ENCODE data around the gene BTG3.

BTG3 gene

DNA sequence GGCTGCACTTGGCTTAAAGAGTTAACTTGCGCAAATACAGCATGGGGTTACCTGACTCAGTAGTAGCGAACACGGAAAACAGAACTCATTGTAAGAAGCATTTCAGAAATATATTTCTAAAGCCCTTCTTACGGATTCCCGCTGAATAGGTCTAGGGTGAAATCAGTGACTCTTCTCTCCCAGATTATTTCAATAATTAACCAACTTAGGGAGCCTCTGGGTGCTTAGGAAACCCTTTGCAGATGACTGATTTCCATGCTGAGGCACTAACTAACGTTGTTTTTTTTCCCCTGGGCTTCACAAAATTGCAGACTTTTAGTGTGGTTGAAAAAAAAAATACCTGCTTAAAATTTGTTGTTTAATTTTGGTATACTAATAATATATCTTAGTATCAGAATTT is 40.3 kb downstream of the BTG3 start:
- in situ Hi-C loops (cut with HindIII; ENCODE audit: low sequenced_read_pairs), result loop anchor here (25.0 kb wide), 1 partner anchor 185 kb away; no protein-coding TSS in a partner anchor
- DNase-seq (ENCODE audit: low read depth), result no peak
- no peak for TF ChIP-seq CTCF (IDR thresholded peaks at IDR 0.05; ENCODE audit: low read depth, low read length, missing control alignments)
- H3K4me3 ChIP-seq (ENCODE audit: low read depth, low read length), result no peak overlapping the region

GRCh38 chr21:17570786-17571185 is 41.9 kb downstream of the BTG3 start:
- H3K4me3 ChIP-seq (ENCODE audit: low read depth, low read length), result no peak overlapping the region
- TF ChIP-seq CTCF (IDR thresholded peaks at IDR 0.05; ENCODE audit: low read depth, low read length, missing control alignments), result no peak
- in situ Hi-C loops (cut with HindIII; ENCODE audit: low sequenced_read_pairs), result loop anchor here (25.0 kb wide), 1 partner anchor 183 kb away; no protein-coding TSS in a partner anchor
- DNase-seq (ENCODE audit: low read depth), result no peak

DNA sequence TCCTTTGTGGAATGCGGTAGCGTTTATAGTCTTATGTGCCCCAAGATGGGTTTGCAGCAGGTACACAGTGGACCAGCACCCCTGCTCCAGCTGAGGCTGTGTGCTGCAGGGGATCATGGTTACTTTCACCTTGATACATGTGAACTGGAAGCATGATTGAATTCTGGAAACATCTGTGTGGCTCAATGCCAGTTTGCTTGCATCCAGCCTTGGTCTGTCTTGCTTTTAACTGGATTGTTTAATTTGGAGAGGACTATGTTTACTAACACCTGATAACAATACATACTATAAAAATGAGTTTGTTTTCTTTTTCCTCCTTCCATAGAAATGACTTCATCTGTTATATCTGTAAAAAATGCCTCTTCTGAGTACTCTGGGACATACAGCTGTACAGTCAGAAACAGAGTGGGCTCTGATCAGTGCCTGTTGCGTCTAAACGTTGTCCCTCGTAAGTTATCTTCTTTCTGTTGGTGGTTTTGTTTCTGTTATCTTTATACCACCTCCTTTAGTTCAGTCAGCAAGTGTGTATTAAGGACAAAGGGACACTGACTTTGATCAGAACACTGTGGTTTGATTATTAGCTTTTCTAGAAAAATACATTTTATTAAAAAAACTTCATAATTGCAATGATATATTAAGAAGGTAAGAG is 52.2 kb downstream of the BTG3 start:
- no peak for DNase-seq (ENCODE audit: low read depth)
- H3K4me3 ChIP-seq (ENCODE audit: low read depth, low read length), result no peak overlapping the region
- no peak for TF ChIP-seq CTCF (IDR thresholded peaks at IDR 0.05; ENCODE audit: low read depth, low read length, missing control alignments)
- in situ Hi-C loops (cut with HindIII; ENCODE audit: low sequenced_read_pairs), result loop anchor here (25.0 kb wide), 1 partner anchor 173 kb away; no protein-coding TSS in a partner anchor

- no peak overlapping the region for H3K4me3 ChIP-seq (ENCODE audit: low read depth, low read length)
- in situ Hi-C loops (cut with HindIII; ENCODE audit: low sequenced_read_pairs), result loop anchor here (25.0 kb wide), 1 partner anchor 168 kb away; no protein-coding TSS in a partner anchor
- DNase-seq (ENCODE audit: low read depth), result no peak
- TF ChIP-seq CTCF (IDR thresholded peaks at IDR 0.05; ENCODE audit: low read depth, low read length, missing control alignments), result peak; percentile 32
Observed at GRCh38 chr21:17554679-17555465, 57.8 kb downstream of the BTG3 start.

DNA sequence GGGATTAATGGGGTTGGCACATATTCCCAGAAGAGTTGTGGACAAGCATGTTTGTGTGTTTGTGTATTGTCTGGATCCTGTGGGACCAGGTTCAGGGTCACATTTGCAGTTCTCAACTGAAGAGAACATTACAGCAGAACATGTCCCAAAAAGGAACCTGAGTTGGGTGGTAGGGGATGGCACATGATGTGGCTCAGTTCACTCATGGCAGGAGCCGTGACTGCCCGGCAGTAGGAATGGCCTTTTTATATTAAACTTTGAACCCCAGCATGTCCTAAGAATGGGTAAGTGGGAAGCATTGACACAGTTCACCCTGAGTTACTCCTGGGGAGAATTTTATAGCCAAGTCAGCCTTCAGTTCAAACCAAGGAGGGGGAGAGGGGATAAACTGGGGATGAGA is 58.6 kb downstream of the BTG3 start:
- H3K4me3 ChIP-seq (ENCODE audit: low read depth, low read length), result no peak overlapping the region
- no peak for TF ChIP-seq CTCF (IDR thresholded peaks at IDR 0.05; ENCODE audit: low read depth, low read length, missing control alignments)
- in situ Hi-C loops (cut with HindIII; ENCODE audit: low sequenced_read_pairs), result loop anchor here (25.0 kb wide), 1 partner anchor 167 kb away; no protein-coding TSS in a partner anchor
- no peak for DNase-seq (ENCODE audit: low read depth)

DNA sequence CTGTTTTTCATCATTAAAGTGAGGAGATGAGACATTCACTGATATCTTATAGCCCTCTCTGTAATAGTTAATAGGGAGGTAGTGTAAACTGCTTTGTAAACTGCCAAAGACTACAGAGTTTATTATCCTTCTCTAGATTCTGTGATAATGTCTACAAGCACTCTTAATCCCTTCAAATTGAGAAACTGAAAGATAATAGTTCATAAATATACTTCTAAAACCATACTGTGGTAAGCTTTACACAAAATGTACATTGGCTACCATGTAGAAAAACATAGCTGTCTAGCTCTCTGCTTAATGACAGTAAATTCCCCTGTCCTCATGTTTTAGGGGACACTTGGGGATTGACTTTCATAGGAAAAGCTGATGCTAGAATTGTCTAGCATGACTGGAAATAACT is 60.3 kb downstream of the BTG3 start:
- H3K4me3 ChIP-seq (ENCODE audit: low read depth, low read length), result no peak overlapping the region
- no peak for DNase-seq (ENCODE audit: low read depth)
- in situ Hi-C loops (cut with HindIII; ENCODE audit: low sequenced_read_pairs), result loop anchor here (25.0 kb wide), 1 partner anchor 165 kb away; no protein-coding TSS in a partner anchor
- no peak for TF ChIP-seq CTCF (IDR thresholded peaks at IDR 0.05; ENCODE audit: low read depth, low read length, missing control alignments)

Measured in astrocyte of the cerebellum (primary cell).